Measurements from ENCODE around the gene ASTN2. TPM values are rescaled to one million over a fixed set of nuclear protein-coding genes. Genes with fewer than 3 reads are reported as not detected.

ASTN2 gene
- total RNA-seq, 1 donor = 5.6 TPM

DNA sequence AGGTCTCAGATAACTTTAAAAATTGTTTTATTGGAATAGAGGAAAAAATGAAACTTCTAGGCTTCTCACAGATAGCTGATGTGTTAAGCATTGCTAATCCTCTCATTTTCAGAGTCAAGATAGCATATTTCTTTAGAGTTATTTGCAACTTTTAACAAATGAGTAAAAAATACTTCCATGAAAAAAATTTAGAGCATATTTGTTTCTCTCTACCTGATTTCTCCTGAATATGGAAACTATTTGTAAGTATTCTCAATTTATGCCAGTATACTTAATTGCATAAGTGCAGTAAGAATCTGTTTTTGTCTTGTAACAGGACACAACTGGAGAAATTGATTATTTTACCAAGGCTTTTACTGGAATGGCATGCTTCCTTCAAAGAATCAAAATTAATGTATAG lies 731.3 kb downstream of the ASTN2 start:
- no peak overlapping the region for H3K4me3 ChIP-seq (ENCODE audit: low read depth, low read length)
- no peak for DNase-seq (ENCODE audit: low read depth)
- no peak for TF ChIP-seq CTCF (IDR thresholded peaks at IDR 0.05; ENCODE audit: insufficient read depth, low read length)

DNA sequence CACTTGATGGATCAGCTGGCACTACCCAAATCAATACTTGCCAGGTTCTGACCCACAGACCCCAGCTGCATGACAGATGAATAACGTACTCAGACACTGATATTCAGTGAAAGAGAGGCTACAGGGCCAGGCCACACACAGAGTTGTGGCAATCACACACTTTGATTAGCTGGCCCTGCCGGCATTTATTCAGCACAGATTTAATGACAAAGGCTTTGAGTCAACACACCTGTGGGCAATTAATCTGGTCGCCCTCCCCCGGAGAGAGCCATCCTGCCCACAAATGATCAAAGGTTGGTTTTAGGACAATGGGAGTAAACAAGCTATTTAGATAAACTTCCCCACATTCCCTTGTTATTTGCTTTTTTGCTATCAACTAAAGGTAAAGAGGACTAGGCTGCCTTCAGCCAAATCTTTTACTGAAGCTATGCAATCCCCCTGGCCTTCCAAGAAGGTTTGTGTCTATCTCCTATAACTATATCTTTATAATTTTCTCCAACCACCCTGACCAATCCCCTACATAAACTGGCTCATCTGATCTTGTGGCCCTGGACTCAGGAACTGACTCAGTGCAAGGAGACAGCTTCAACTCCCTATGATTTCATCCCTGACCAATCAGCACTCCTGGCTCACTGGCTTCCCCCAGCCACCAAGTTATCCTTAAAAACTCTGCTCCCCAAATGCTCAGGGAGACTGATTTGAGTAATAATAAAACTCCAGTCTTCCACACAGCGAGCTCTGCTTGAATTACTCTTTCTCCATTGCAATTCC lies 740.5 kb downstream of the ASTN2 start:
- no peak overlapping the region for H3K4me3 ChIP-seq (ENCODE audit: low read depth, low read length)
- TF ChIP-seq CTCF (IDR thresholded peaks at IDR 0.05; ENCODE audit: insufficient read depth, low read length) = no peak
- DNase-seq (ENCODE audit: low read depth) = no peak

GRCh38 chr9:116673375-116673774 lies 741.5 kb downstream of the ASTN2 start:
- no peak for TF ChIP-seq CTCF (IDR thresholded peaks at IDR 0.05; ENCODE audit: insufficient read depth, low read length)
- H3K4me3 ChIP-seq (ENCODE audit: low read depth, low read length) = no peak overlapping the region
- DNase-seq (ENCODE audit: low read depth) = peak; percentile 22

DNA sequence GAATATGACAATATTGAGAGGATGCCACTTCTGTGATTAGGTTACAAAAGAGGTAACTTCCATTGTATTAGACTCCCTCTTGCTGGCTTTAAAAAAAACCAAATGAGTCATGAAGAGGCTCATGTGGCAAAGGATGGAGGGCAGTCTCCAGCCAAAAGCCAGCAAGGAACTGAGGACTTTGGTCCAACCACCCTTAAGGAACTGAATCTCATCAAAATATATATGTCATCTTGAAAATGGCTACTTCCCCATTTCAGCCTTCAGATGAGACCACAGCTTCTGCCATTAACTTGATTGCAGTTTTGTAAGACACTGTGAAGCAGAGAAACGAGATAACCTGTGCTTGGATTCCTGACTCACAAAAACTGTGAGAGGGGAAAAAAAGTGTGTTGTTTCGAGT lies 743.3 kb downstream of the ASTN2 start:
- no peak for DNase-seq (ENCODE audit: low read depth)
- no peak for TF ChIP-seq CTCF (IDR thresholded peaks at IDR 0.05; ENCODE audit: insufficient read depth, low read length)
- H3K4me3 ChIP-seq (ENCODE audit: low read depth, low read length) = no peak overlapping the region

DNA sequence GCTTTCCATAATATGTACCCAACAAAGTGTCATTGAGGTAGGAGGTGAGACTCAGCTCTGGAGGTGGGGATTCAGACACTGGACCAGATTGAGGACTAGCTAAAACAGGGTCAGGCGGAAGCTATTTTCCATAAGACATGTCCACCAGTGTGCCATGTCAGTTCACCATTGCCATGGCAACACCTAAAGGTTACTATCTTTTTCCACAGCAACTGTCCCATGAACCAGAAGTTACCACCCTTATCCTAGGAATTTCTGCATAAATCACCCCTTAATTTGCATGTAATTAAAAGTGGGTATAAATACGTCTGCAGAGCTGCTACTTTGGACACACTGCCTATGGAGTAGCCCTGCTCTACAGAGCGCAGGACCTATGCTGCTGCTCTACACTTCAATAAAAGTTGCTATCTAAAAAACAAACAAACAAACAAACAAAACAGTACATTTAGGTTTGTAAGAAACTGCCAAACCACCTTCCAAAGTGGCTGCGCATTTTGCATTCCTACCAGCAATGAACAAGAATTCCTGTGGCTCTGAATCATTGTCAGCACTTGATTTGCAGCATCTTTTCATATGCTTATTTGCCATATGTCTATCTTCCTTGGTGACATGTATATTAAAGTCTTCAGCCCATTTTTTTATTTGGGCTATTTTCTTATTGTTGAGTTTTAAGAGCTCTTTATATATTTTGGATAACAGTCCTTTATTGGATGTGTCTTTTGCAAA lies 745.7 kb downstream of the ASTN2 start:
- TF ChIP-seq CTCF (IDR thresholded peaks at IDR 0.05; ENCODE audit: insufficient read depth, low read length) = no peak
- H3K4me3 ChIP-seq (ENCODE audit: low read depth, low read length) = no peak overlapping the region
- no peak for DNase-seq (ENCODE audit: low read depth)

GRCh38 chr9:116663581-116663980 lies 751.3 kb downstream of the ASTN2 start:
- TF ChIP-seq CTCF (IDR thresholded peaks at IDR 0.05; ENCODE audit: insufficient read depth, low read length) = no peak
- no peak for DNase-seq (ENCODE audit: low read depth)
- no peak overlapping the region for H3K4me3 ChIP-seq (ENCODE audit: low read depth, low read length)

All from fibroblast of the aortic adventitia (primary cell).